Measurements from ENCODE around the gene FZD8. TPM values are rescaled to one million over a fixed set of nuclear protein-coding genes. Genes with fewer than 3 reads are reported as not detected.

FZD8 gene
- total RNA-seq, 4 donors from 2014 or later, result 5.3 to 11.8 (median 8.7) TPM

- no peak for ATAC-seq
- Histone ChIP-seq H3K4me1 (no peaks in the 10 kb centered on the region), H3K9me3 (no peaks in the 10 kb centered on the region), H3K36me3 (no peaks in the 10 kb centered on the region), H3K27ac (no peak overlapping the region), H3K4me3 (no peak overlapping the region), H3K27me3 (peaks cover 8% of the 10 kb centered on the region)
- WGBS, 2 donors (ENCODE audit: low coverage in 1 of 2), result 70 to 82% methylated on average over 5 of the region's 5 CpGs
- TF ChIP-seq EP300 (IDR thresholded peaks at IDR 0.05) (no peak), POLR2A (IDR thresholded peaks at IDR 0.05) (no peak)
Measured at GRCh38 chr10:35684586-35684985, 42.5 kb upstream of the FZD8 start.

- 29 to 65% methylated on average over 1 of the region's 1 CpG for WGBS, 2 donors (ENCODE audit: low coverage in 1 of 2)
- H3K9me3 ChIP-seq, result no peaks in the 10 kb centered on the region
- H3K4me3 ChIP-seq, result no peak overlapping the region
- no peaks in the 10 kb centered on the region for H3K36me3 ChIP-seq
- no peaks in the 10 kb centered on the region for H3K27me3 ChIP-seq
- H3K4me1 ChIP-seq, result no peaks in the 10 kb centered on the region
- TF ChIP-seq POLR2A (IDR thresholded peaks at IDR 0.05) (no peak), CTCF (IDR thresholded peaks at IDR 0.05) (no peak), EP300 (IDR thresholded peaks at IDR 0.05) (no peak), POLR2AphosphoS5 (IDR thresholded peaks at IDR 0.05) (no peak)
- ATAC-seq, result no peak
- H3K27ac ChIP-seq, result no peak overlapping the region
Measured at GRCh38 chr10:35675846-35676245, 33.8 kb upstream of the FZD8 start.

- Histone ChIP-seq H3K27ac (no peak overlapping the region), H3K27me3 (no peaks in the 10 kb centered on the region), H3K9me3 (no peaks in the 10 kb centered on the region), H3K4me1 (no peaks in the 10 kb centered on the region), H3K4me3 (no peak overlapping the region), H3K36me3 (no peaks in the 10 kb centered on the region)
- no peak for TF ChIP-seq CTCF (IDR thresholded peaks at IDR 0.05)
- TF ChIP-seq POLR2A (IDR thresholded peaks at IDR 0.05), result no peak
- no peak for TF ChIP-seq EP300 (IDR thresholded peaks at IDR 0.05)
- TF ChIP-seq POLR2AphosphoS5 (IDR thresholded peaks at IDR 0.05), result no peak
- ATAC-seq, result no peak
Measured at GRCh38 chr10:35674843-35675242, 32.7 kb upstream of the FZD8 start.

DNA sequence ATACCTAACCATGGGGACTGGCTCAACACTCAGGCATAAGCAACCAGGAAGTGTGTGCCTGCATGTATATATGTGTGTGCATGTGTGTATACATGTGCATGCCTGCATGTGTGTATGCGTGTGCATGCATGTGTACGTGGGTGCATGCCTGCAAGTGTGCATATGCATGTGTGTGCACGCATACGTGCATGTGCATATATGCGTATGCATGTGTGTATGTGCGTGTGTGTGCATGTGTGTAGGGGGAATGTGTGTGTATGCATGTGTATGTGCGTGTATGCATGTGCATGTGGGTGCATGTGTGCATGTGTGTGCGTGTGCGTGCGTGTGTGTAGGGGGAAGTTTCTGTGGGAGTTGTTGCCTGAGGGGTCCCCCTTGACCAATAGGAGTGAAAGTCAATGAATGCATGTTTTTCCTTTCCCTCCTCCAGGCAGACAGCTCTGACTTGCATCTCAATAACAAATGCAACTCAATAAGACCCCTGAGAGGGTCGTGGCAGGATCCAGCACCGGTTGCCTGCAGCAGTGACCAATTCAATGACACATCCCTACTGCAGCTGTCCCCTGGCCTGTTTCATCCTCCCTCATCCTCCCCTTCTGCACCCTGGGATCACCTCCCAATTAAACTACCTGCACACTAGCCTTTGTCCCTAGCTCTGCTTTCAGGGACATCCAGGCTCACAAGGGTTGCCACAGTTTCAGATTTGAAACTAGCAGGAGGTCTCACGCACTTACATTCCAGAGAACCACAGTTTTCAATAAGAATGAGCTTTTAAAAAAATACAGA lies 27.0 kb upstream of the FZD8 start:
- 76 to 80% methylated on average over 9 to 13 of the region's 13 CpGs for WGBS, 2 donors (ENCODE audit: low coverage in 1 of 2)
- Histone ChIP-seq H3K4me3 (no peak overlapping the region), H3K9me3 (no peaks in the 10 kb centered on the region), H3K27me3 (no peaks in the 10 kb centered on the region), H3K27ac (no peak overlapping the region), H3K36me3 (no peaks in the 10 kb centered on the region), H3K4me1 (no peaks in the 10 kb centered on the region)
- ATAC-seq, result no peak
- TF ChIP-seq EP300 (IDR thresholded peaks at IDR 0.05) (no peak), POLR2AphosphoS5 (IDR thresholded peaks at IDR 0.05) (no peak), CTCF (IDR thresholded peaks at IDR 0.05) (no peak), POLR2A (IDR thresholded peaks at IDR 0.05) (no peak)

GRCh38 chr10:35667971-35668370 lies 25.9 kb upstream of the FZD8 start:
- Histone ChIP-seq H3K4me1 (no peaks in the 10 kb centered on the region), H3K4me3 (no peak overlapping the region), H3K27ac (no peak overlapping the region), H3K36me3 (no peaks in the 10 kb centered on the region), H3K27me3 (no peaks in the 10 kb centered on the region), H3K9me3 (no peaks in the 10 kb centered on the region)
- no peak for ATAC-seq
- TF ChIP-seq CTCF (IDR thresholded peaks at IDR 0.05) (no peak), EP300 (IDR thresholded peaks at IDR 0.05) (no peak), POLR2A (IDR thresholded peaks at IDR 0.05) (no peak), POLR2AphosphoS5 (IDR thresholded peaks at IDR 0.05) (no peak)
- WGBS, 2 donors (ENCODE audit: low coverage in 1 of 2), result 93 to 100% methylated on average over 3 to 9 of the region's 9 CpGs

Measured in gastroesophageal sphincter (tissue), 4 donors.